Left ventricle myocardium inferior (tissue), 1 donor: ENCODE measurements around the gene JUN. TPM values are rescaled to one million over a fixed set of nuclear protein-coding genes. Genes with fewer than 3 reads are reported as not detected.

Experiments used
- DNase-seq: peaks from one replicate; pipeline ENCODE4 v3.0.0-alpha.2; 2020
- H3K27ac ChIP-seq: fragments of 200-600 bp; replicated peaks from 2 replicates; pipeline ENCODE4 v1.8.0; 2021
- H3K27me3 ChIP-seq: fragments of 200-600 bp; 2 replicates; pipeline ENCODE4 v1.8.0; 2021; ENCODE audit warnings: low read depth
- H3K36me3 ChIP-seq: fragments of 200-600 bp; 2 replicates; pipeline ENCODE4 v1.8.0; 2021
- H3K4me1 ChIP-seq: fragments of 200-600 bp; 2 replicates; pipeline ENCODE4 v1.8.0; 2021
- H3K4me3 ChIP-seq: fragments of 200-600 bp; 2 replicates; pipeline ENCODE4 v1.8.0; 2021; ENCODE audit warnings: mild to moderate bottlenecking, moderate library complexity
- H3K9me3 ChIP-seq: fragments of 200-600 bp; replicated peaks from 2 replicates; pipeline ENCODE4 v1.8.0; 2021
- intact Hi-C: fragments of 100-400 bp; cut with micrococcal nuclease; formaldehyde crosslinking; loops from one replicate; pipeline ENCODE4 v1.11.0; 2022
- total RNA-seq: library from RNA; stranded (reverse); fragmentation: NEBNext Ultra II Directional; extraction: Animal tissue kit (Norgen Biotek cat#: 25700); gene quantifications from one replicate; pipeline ENCODE4 v1.2.1, GENCODE V29; 2021
- TF ChIP-seq, protein P1 (sequence below): fragments of 200-600 bp; IDR thresholded peaks from 2 replicates; pipeline ENCODE4 v1.8.0; 2021; ENCODE audit warnings: antibody characterized with exemption, mild to moderate bottlenecking, borderline replicate concordance
- donor health status: DM: no; HTN: yes; CAD: no; lungs with severe emphysema.

JUN gene
- total RNA-seq, 1 donor from 2014 or later = 101 TPM

- TF ChIP-seq, protein P1, sequence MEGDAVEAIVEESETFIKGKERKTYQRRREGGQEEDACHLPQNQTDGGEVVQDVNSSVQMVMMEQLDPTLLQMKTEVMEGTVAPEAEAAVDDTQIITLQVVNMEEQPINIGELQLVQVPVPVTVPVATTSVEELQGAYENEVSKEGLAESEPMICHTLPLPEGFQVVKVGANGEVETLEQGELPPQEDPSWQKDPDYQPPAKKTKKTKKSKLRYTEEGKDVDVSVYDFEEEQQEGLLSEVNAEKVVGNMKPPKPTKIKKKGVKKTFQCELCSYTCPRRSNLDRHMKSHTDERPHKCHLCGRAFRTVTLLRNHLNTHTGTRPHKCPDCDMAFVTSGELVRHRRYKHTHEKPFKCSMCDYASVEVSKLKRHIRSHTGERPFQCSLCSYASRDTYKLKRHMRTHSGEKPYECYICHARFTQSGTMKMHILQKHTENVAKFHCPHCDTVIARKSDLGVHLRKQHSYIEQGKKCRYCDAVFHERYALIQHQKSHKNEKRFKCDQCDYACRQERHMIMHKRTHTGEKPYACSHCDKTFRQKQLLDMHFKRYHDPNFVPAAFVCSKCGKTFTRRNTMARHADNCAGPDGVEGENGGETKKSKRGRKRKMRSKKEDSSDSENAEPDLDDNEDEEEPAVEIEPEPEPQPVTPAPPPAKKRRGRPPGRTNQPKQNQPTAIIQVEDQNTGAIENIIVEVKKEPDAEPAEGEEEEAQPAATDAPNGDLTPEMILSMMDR = no peak
- DNase-seq = peak; percentile 67
- Histone ChIP-seq H3K4me3 (no peak overlapping the region), H3K36me3 (no peaks in the 10 kb centered on the region), H3K27ac (peak overlapping the region; percentile 81), H3K9me3 (no peaks in the 10 kb centered on the region), H3K4me1 (peaks cover 26% of the 10 kb centered on the region), H3K27me3 (no peaks in the 10 kb centered on the region)
- intact Hi-C loops = no loop called here
Observed at GRCh38 chr1:58773406-58773840, 10.4 kb downstream of the JUN start.

DNA sequence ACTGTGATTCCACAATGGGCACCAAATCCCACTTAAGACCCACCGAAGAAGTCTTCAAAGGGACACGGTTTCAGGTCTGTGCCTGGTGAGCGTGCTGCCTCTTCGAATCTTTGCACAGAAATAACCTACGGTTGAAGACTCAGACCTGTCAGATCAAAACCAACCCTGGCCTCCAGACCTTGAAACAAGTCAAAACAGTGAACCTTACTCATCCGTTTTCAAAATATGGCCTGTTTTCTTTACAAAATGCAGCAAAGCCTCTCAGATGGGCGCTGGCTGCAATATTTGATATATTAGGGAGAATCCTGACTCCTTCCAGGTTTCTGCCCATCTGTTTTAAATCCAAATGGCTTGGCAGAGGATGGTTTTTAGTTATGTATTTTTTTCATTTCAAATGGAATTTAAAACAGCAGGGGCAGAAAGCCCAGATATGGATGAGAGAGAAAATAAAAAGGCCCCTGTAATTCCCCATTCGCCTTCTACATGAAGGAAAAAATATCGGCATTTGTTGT lies 14.0 kb downstream of the JUN start:
- H3K27ac ChIP-seq = no peak overlapping the region
- intact Hi-C loops = no loop called here
- H3K4me1 ChIP-seq = peaks cover 26% of the 10 kb centered on the region
- TF ChIP-seq, protein P1 = no peak
- no peaks in the 10 kb centered on the region for H3K9me3 ChIP-seq
- H3K27me3 ChIP-seq = no peaks in the 10 kb centered on the region
- H3K36me3 ChIP-seq = no peaks in the 10 kb centered on the region
- no peak overlapping the region for H3K4me3 ChIP-seq
- DNase-seq = no peak

DNA sequence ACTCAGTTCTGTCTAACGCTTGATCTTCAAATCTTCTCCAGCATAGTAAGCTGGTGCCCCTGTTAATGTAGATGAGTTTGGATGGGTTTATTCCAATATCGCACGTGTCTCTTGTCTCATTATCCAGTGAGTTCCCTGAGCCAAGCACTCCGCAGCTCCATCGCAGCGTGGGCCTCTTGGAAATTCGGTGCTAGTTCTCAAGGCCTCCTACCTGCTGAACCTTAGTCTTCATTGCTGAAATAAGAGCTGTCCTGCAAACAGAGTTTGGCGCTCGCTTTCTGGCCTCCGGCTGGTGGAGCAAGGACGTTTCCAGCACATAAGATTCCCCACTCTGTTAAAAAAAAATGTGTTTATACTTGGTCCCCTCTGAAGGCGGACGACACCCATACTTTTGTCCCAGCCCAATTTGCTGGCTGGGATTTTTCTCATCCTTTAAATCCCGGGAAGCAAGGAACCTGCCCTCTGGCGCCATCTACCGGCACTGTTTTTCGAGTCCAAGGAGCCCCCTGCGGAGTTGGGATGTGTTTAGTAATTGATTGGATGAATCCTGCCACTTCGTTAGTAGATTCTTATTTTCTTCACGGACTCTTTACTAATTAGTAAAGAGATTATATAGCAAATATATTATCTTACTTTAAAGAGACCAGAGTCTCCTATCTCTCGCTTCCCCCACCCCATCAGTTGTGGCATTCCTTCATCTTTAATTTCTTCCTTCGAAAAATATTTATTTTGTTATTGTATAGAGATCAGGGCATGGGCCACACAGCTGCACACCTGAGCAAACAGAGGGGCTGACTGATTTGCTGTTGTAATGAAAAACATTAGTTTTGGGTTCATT lies 14.7 kb downstream of the JUN start:
- DNase-seq = peak; percentile 83
- intact Hi-C loops = no loop called here

GRCh38 chr1:58768191-58768731 lies 15.6 kb downstream of the JUN start:
- Histone ChIP-seq H3K27ac (no peak overlapping the region), H3K27me3 (no peaks in the 10 kb centered on the region), H3K36me3 (no peaks in the 10 kb centered on the region), H3K4me1 (peaks cover 21% of the 10 kb centered on the region), H3K4me3 (no peak overlapping the region), H3K9me3 (no peaks in the 10 kb centered on the region)
- TF ChIP-seq, protein P1 = no peak
- intact Hi-C loops = no loop called here
- DNase-seq = no peak

More for the DNA sequence above, 14.7 kb downstream of the JUN start:
- TF ChIP-seq, protein P1 = peak; percentile 93
- H3K36me3 ChIP-seq = no peaks in the 10 kb centered on the region
- H3K4me3 ChIP-seq = no peak overlapping the region
- no peaks in the 10 kb centered on the region for H3K27me3 ChIP-seq
- no peak overlapping the region for H3K27ac ChIP-seq
- no peaks in the 10 kb centered on the region for H3K9me3 ChIP-seq
- H3K4me1 ChIP-seq = peaks cover 26% of the 10 kb centered on the region

DNA sequence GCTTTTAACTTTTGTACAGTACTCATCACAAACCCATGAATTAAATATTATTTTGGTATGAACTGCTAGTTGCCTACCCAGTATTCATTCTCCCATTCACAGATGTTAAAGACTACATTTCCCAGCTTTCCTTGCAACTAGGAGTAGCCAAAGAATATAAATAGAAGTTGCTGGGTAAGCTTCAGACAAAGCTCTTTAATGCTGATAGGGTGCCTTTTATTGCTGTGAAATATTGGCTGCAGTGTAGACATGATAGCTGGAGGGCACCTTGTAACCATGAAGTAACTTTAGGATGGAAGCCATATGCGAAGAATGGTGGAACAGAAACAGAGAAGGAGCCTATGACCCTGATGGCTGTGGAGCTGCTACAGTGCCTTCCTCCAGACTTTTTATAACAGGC lies 16.7 kb downstream of the JUN start:
- Histone ChIP-seq H3K27ac (no peak overlapping the region), H3K9me3 (no peaks in the 10 kb centered on the region), H3K4me1 (peaks cover 19% of the 10 kb centered on the region), H3K4me3 (no peak overlapping the region), H3K36me3 (no peaks in the 10 kb centered on the region), H3K27me3 (no peaks in the 10 kb centered on the region)
- intact Hi-C loops = no loop called here
- DNase-seq = no peak
- TF ChIP-seq, protein P1 = no peak
